Activated T-helper 9 cell treated with anti-CD3 and anti-CD28 coated beads, Interleukin-2, amount 50 U/mL, for 16 hours (primary cell): ENCODE measurements around the gene POLD4.

Source experiments
- DNase-seq: peaks from one replicate; pipeline ENCODE4 v3.0.0-alpha.2; 2020; ENCODE audit warnings: low read depth

The POLD4 gene

GRCh38 chr11:67387518-67387917, 34.2 kb upstream of the POLD4 start:
- DNase-seq = no peak

- no peak for DNase-seq
Measured at GRCh38 chr11:67387069-67387468, 33.7 kb upstream of the POLD4 start.

DNA sequence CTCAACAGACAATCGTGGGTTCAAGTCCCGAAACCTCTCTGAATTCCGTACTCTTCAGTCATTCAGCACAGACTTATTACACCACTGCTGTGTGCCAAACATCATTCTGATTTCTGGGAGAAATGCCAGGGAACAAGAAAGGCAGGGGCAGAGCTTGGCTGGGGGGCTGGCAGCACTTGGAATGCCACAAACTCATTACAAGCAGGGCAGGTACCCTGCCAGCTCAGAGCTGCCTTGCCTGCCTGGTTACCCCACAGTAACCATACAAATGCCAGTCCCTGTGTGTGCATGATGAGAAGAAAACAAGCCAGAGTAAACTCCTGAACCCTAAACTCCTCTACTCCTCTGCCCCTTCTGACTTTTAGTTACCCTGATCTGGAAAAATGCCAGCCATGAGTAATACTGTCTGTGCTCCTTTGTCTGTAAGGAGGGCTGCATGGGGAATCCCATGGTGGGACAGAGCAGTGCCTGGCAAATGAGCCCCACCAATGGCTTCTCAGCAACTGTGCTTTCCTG, 31.6 kb upstream of the POLD4 start:
- no peak for DNase-seq

DNA sequence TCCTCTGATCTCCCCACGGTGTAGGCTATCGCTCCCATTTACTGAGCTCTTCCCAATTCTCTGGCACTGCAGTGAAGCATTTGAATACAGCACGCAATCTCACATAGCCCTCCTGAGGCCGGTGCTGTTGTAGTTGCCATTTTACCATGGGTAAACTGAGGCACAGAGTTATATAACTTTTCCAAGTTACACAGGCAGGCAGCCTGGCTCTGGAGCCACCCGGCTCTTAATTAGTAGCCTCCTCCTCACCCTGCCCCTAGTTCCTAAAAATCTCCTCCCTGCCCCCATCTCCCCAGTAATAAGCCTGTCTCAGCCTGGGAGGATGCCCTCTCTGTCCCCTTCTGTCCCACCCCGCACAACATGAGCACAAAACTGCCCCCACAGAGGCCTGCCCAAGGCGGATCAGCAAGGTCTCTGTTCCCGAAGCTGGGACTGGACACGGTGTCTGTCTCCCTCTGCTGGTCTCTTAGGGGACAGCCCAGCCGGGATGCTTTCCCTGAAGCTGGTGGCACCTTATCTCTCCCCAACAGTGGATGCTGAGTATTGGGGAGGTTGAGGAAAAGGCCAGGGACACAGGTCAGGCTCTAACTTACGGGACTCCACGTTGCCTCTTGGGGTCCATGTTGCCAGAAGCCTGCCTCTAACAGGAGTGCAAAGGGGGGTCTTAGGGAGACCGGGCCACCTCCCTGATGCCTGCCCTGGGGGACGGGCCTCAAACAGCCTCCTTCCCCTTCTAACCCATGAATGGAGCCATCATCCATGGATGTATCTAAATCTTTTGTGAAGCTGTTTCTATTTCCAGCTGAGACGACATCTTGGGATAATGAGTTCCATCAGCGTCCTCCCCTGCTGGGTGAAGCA, 29.2 kb upstream of the POLD4 start:
- DNase-seq = peak; percentile 75

- DNase-seq = no peak
Measured at GRCh38 chr11:67381244-67381972, 28.1 kb upstream of the POLD4 start.

DNA sequence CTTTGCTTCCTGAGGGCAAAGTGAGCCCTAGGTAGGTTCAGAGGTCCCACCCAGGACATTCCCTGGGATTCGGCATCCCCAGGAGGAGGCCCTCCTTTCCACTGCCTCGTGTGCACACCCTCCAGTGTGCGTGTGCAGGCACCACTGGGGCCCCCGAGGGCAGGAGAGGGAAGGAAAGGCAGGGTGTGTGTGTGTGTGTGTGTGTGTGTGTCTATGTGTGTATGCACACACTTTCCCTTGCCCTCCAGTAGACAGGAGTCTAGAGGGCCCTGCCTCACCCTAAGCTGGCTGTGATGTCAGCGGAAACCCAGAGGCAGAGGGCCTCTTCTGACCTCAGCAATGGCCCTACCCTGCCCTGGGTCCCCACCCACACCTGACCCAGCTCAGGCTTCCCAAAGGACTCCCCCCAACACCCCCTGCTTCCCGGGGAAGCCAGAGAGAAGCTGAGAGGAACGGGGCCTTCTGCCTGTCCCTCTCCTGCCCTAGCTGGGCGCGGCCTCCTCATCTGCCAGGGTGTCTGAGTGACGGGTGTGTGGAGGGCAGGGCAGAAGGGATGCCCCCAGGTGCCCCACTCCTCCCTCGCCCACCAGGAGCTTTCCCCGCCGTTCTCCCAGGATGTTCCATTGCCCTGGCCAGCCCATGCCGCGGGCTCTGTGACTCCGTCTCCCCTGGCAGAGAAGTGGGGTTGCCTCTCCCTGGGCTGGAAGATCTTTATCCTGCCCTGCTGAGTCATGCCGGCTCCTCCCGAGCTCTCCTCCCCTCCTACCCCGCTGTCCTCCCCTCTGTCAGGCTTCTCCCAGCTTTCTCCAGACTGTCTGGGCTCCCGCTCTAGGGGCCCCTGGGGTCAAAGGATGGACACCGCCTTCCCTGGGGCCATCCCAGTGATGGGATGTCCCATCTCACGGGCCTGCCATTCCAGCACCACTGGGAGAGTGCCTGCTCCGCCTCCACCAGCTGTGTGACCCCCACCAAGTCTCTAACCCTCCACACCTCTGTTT, 26.0 kb upstream of the POLD4 start:
- no peak for DNase-seq

- DNase-seq = no peak
Measured at GRCh38 chr11:67378544-67378943, 25.2 kb upstream of the POLD4 start.

- DNase-seq = no peak
Measured at GRCh38 chr11:67376873-67377808, 23.8 kb upstream of the POLD4 start.

DNA sequence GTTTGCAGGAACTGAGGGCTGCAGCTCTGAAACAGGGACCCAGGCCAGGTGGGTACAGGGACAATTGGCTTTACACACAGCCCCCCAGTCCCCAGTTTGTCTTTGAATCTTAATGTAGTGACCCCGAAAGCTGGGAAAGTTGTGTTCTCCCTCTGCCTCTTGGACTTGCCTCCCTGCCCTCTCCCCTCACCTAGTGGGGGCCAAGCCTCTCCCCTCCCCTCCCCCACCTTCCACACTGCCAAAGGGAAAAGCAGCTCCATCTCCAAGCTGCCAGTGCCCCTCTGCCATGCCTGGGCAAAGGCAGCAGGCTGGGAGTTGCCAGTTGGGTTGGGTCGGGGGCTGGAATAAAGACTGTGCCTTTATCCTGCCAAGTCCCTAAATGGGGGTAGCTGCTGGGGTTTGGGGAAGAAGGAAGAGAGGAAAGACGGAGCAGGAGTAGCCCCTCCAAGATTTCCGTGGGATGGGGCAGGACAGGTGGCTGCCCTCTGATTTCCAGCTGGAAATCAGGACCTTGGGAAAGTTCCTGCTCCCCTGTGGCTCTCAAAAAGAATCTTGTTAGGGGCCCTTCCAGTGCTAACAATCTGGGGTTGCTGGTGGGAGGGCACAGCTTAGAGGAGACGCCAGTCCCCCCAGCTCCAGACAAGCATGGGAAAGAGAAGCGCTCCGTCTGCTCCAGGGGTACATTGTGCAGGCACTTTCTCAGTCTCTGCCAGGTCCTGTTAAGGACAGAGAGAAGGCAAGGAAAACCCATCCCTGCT, 22.9 kb upstream of the POLD4 start:
- no peak for DNase-seq

DNA sequence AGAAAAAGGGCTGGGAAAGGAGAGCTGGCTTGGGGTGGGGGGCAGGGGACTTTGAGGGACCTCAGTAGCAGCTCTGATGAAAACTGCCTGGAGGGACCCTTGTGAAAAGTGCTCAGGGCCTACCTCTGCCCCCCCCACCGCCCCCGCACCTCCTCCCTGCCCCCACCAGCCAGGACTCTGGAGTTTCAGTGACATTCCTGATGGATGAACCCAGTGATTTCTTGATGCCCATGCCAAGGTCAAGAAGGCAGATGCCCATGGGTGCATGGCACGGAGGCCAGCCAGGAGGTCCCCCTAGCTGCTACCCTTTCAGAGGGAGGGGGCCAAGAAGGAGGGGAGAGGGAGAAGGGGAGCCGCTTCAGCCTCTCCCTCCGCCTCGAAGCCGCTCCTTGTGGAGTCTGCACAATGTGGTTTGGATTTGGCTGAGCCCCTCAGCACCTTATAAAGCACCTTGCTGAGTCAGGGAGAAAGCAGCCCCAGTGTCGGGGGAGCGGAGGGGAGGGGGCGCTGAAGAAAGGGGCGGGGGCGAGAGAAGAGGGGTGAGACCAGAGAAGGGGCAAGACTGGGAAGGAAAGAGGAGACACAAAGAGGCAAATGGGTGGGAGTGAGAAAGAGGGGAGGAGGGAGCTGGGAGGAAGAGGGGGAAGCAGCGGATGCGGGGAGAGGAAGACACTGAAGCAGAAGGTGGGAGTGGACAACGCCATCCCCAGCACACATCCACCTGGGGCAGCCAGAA, 22.1 kb upstream of the POLD4 start:
- no peak for DNase-seq

- no peak for DNase-seq
Measured at GRCh38 chr11:67374571-67375281, 21.4 kb upstream of the POLD4 start.

GRCh38 chr11:67373648-67374570, 20.6 kb upstream of the POLD4 start:
- peak; percentile 74 for DNase-seq

- no peak for DNase-seq
Measured at GRCh38 chr11:67372993-67373647, 19.8 kb upstream of the POLD4 start, which contains the start of gene CLCF1. TSS of gene CLCF1 (minus strand) at chr11:67373598. CDS start at chr11:67373539, 59 bp downstream.

- no peak for DNase-seq
Measured at GRCh38 chr11:67372321-67372992, 19.1 kb upstream of the POLD4 start.

DNA sequence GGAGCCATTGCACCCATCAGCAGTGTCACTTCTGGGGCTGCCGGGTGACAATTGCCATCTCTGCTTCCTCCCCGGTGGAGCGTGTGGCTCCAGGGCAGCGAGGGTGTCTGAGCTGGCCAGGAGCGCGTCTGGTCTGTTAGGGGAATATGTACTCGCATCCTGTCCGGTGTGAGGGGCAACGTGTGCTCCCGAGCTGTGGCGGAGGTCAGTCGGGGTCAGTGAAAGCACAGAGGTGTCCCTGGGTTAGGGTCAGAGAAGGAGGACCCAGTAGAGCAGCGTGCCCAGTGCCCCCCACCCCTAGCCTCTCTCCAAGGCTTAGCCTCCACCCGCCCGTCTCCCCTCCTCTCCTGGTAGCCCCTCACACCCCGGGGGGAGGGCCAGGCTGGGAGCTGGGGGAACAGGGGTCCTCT, 18.6 kb upstream of the POLD4 start:
- no peak for DNase-seq

GRCh38 chr11:67371189-67371910, 18.0 kb upstream of the POLD4 start:
- no peak for DNase-seq
